DND-41 (cell line): ENCODE measurements around the gene NAPSA.

Experiments used
- EZH2 ChIP-seq: IDR thresholded peaks from 3 replicates; pipeline ENCODE4 v1.6.1; 2012; ENCODE audit warnings: borderline replicate concordance, low read depth, mild to moderate bottlenecking, moderate library complexity, low read length, inconsistent platforms; ENCODE audit not compliant: severe bottlenecking
- TF ChIP-seq, protein P1 (sequence below): IDR thresholded peaks from 2 replicates; pipeline ENCODE4 v1.5.1; 2012; ENCODE audit warnings: borderline replicate concordance, low read length, moderate library complexity, mild to moderate bottlenecking; ENCODE audit not compliant: poor library complexity, severe bottlenecking; ENCODE audit errors: extremely low read depth

DNA sequence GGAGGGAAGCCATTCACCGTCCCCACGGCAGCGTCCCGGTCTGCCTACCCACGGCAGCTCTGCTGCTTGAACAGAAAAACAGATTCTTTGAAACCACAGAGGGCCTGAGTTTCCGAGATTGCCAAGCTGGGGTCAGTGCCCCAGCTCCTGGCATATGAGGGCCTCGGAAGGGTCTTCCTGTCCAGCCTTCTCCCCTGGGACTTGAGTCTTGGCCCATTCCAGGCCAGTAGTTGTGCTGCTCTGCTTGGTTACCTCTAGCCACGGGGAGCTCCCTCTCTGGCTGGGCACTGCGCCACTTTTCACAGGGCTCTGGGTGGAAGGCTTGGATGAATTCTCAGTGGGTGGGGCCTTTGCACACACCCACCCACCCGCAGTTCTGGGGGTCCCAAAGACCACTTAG, 44.7 kb upstream of the NAPSA start:
- TF ChIP-seq, protein P1, sequence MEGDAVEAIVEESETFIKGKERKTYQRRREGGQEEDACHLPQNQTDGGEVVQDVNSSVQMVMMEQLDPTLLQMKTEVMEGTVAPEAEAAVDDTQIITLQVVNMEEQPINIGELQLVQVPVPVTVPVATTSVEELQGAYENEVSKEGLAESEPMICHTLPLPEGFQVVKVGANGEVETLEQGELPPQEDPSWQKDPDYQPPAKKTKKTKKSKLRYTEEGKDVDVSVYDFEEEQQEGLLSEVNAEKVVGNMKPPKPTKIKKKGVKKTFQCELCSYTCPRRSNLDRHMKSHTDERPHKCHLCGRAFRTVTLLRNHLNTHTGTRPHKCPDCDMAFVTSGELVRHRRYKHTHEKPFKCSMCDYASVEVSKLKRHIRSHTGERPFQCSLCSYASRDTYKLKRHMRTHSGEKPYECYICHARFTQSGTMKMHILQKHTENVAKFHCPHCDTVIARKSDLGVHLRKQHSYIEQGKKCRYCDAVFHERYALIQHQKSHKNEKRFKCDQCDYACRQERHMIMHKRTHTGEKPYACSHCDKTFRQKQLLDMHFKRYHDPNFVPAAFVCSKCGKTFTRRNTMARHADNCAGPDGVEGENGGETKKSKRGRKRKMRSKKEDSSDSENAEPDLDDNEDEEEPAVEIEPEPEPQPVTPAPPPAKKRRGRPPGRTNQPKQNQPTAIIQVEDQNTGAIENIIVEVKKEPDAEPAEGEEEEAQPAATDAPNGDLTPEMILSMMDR, result no peak
- no peak for TF ChIP-seq EZH2
